Tibial nerve (tissue), 4 donors: ENCODE data around the gene PIK3R1. TPM values are rescaled to one million over a fixed set of nuclear protein-coding genes. Genes with fewer than 3 reads are reported as not detected.

Experiments
- DNase-seq, 2 donors: peaks; one replicate each; pipeline ENCODE4 v3.0.0-alpha.2; 2019; ENCODE audit warnings: low spot score in 2 of 2
- H3K27ac ChIP-seq, 4 donors: fragments of 200-600 bp; sonication (generic) in 3 of 4; one replicate each; pipeline ENCODE4 v1.5.1; 2017 to 2019; ENCODE audit warnings: mild to moderate bottlenecking in 1 of 4
- H3K27me3 ChIP-seq, 2 donors: fragments of 200-600 bp; sonication (generic) in 1 of 2; one replicate each; pipeline versions ENCODE4 v1.5.1 to v1.6.0; 2017 to 2019
- H3K36me3 ChIP-seq, 3 donors: fragments of 200-600 bp; sonication (generic); one replicate each; pipeline ENCODE4 v1.5.1; 2018 to 2019
- H3K4me1 ChIP-seq, 4 donors: fragments of 200-600 bp; sonication (generic) in 3 of 4; one replicate each; pipeline ENCODE4 v1.5.1; 2017 to 2019
- H3K4me3 ChIP-seq, 4 donors: fragments of 200-600 bp; sonication (generic) in 3 of 4; one replicate each; pipeline ENCODE4 v1.5.1; 2017 to 2019; ENCODE audit warnings: mild to moderate bottlenecking in 1 of 4, moderate library complexity in 1 of 4
- H3K9me3 ChIP-seq, 4 donors: fragments of 200-600 bp; sonication (generic) in 3 of 4; one replicate each; pipeline ENCODE4 v1.5.1; 2017 to 2019
- EP300 ChIP-seq, 2 donors: sonication (generic); formaldehyde crosslinking; IDR thresholded peaks; one replicate each; pipeline ENCODE4 v1.6.1; 2017; ENCODE audit warnings: antibody characterized with exemption in 2 of 2, mild to moderate bottlenecking in 1 of 2
- POLR2A ChIP-seq, 2 donors: fragments of 450-650 bp; IDR thresholded peaks; one replicate each; pipeline ENCODE4 v1.6.1; 2017; ENCODE audit warnings: antibody characterized with exemption in 2 of 2, mild to moderate bottlenecking in 2 of 2, moderate library complexity in 2 of 2
- WGBS, 2 donors: methylation state at CpG; one replicate each; pipeline ENCODE4 v1.1.5; 2018; 5-methylcytosine and 5-hydroxymethylcytosine counted together
- total RNA-seq, 4 donors: library from RNA; depleted of rRNA; stranded (reverse); fragments of >200 nt; gene quantifications; one replicate each; pipeline ENCODE4 v1.1.0, GENCODE V29; 2016
- TF ChIP-seq, protein P1 (sequence below), 5 experiments: fragments of 200-600 bp in 3 of 5; fragments of 450-650 bp in 2 of 5; sonication (generic) in 3 of 5; IDR thresholded peaks; one replicate each; pipeline ENCODE4 v1.5.1; 2016 to 2019; ENCODE audit warnings: antibody characterized with exemption in 5 of 5, mild to moderate bottlenecking in 3 of 5, moderate library complexity in 2 of 5

Gene PIK3R1
- total RNA-seq, 4 donors from 2014 or later: 166 to 621 (median 433) TPM

DNA sequence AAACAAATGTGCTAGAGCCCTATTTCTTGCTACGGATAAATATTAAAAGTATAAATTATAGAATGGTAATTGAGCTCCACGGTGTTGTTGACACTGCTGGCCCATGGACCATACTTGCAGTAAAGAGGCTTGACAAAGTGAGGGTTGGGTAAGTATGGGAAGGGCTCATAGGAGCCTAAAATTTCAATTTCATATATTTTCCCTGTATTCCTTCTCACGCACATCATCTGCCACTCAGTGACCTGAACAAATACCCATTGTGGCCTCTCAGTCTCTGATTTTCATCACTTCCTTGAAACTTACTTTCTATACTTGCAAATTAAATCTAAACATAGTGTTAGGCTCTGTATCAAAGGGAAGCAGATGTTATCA lies 116.5 kb downstream of the PIK3R1 start:
- Histone ChIP-seq H3K9me3 (peaks cover 0 to 5% (median 0%) of the 10 kb centered on the region in 4 donors), H3K4me3 (no peak overlapping the region), H3K36me3 (no peaks in the 10 kb centered on the region), H3K27ac (no peak overlapping the region), H3K4me1 (peaks cover 0 to 12% (median 0%) of the 10 kb centered on the region in 4 donors), H3K27me3 (no peaks in the 10 kb centered on the region)
- TF ChIP-seq POLR2A (IDR thresholded peaks at IDR 0.05) (no peak), EP300 (IDR thresholded peaks at IDR 0.05) (no peak)
- TF ChIP-seq, protein P1, sequence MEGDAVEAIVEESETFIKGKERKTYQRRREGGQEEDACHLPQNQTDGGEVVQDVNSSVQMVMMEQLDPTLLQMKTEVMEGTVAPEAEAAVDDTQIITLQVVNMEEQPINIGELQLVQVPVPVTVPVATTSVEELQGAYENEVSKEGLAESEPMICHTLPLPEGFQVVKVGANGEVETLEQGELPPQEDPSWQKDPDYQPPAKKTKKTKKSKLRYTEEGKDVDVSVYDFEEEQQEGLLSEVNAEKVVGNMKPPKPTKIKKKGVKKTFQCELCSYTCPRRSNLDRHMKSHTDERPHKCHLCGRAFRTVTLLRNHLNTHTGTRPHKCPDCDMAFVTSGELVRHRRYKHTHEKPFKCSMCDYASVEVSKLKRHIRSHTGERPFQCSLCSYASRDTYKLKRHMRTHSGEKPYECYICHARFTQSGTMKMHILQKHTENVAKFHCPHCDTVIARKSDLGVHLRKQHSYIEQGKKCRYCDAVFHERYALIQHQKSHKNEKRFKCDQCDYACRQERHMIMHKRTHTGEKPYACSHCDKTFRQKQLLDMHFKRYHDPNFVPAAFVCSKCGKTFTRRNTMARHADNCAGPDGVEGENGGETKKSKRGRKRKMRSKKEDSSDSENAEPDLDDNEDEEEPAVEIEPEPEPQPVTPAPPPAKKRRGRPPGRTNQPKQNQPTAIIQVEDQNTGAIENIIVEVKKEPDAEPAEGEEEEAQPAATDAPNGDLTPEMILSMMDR (IDR thresholded peaks at IDR 0.05): no peak
- no peak for DNase-seq
- 81 to 85% methylated on average over 3 of the region's 3 CpGs for WGBS, 2 donors

DNA sequence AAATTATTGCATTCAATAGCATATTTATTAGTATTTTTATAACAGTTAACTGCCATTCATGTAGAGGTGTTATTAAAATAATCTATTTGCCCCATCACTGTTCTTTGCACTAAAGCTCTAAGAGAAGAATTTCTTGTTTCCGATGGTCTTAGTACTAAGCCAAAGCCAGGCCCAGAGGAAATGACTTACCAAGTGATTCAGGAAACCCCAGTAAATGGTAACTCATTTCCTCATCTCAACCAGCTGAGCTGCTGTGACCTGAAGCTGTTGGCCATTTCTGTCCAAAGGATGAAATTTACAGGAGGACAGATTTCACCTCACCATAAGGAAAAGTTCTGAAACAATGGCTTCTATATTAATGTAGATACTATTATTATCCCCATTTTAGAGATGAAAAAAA lies 117.0 kb downstream of the PIK3R1 start:
- H3K36me3 ChIP-seq: no peaks in the 10 kb centered on the region
- DNase-seq: no peak
- peaks cover 0 to 17% (median 0%) of the 10 kb centered on the region in 4 donors for H3K4me1 ChIP-seq
- no peaks in the 10 kb centered on the region for H3K27me3 ChIP-seq
- 68 to 75% methylated on average over 1 of the region's 1 CpG for WGBS, 2 donors
- no peak overlapping the region for H3K4me3 ChIP-seq
- no peak overlapping the region for H3K27ac ChIP-seq
- TF ChIP-seq EP300 (IDR thresholded peaks at IDR 0.05) (no peak), POLR2A (IDR thresholded peaks at IDR 0.05) (no peak)
- TF ChIP-seq, protein P1 (IDR thresholded peaks at IDR 0.05): no peak
- H3K9me3 ChIP-seq: peaks cover 0 to 5% (median 0%) of the 10 kb centered on the region in 4 donors

DNA sequence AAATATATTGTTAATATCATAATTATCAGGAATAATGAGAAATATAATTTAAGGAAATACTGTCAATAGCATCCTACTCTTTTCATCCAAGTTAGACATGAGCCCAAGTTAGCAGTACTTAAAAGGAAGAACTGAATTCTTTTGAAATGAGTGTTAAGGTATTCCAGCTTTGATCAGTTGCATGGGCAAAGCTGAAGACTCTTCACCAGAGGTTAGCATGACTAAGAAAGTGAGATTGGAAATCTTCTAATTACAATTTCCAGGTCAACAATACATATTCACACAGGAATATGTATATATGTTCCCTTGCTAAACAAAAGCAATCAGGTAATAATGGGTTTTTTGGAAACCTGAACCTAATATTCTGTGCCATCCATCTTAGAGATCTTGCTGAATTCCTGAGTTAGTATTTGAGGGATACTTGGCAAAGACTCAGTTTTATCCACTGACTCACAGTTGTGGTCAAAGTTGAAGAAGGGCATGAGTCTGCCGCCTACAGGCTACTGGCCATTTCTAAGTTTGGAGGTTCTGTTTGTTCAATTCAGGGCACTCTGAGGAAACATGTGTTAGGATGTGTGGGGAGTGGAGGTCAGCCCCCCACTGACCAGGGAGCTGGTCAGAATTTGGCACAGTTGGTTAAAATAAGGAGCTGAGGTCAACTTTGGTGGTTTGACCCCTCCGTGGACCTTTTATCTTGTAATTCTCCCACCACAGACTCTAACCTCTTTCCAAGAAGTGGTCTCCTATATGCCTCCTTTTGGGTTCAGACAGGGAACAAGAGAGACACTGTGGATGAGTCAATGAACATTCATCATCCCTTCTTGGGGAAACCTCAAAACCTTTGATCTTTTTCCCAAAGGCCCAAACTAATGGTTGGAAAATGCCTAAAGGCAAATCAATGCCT lies 118.3 kb downstream of the PIK3R1 start:
- Histone ChIP-seq H3K27me3 (no peaks in the 10 kb centered on the region), H3K36me3 (no peaks in the 10 kb centered on the region), H3K4me1 (peaks cover 0 to 22% (median 0%) of the 10 kb centered on the region in 4 donors), H3K4me3 (no peak overlapping the region), H3K9me3 (peaks cover 0 to 5% (median 0%) of the 10 kb centered on the region in 4 donors), H3K27ac (no peak overlapping the region)
- DNase-seq: no peak
- 40 to 44% methylated on average over 2 of the region's 2 CpGs for WGBS, 2 donors
- TF ChIP-seq EP300 (IDR thresholded peaks at IDR 0.05): no peak
- TF ChIP-seq, protein P1 (IDR thresholded peaks at IDR 0.05): no peak

DNA sequence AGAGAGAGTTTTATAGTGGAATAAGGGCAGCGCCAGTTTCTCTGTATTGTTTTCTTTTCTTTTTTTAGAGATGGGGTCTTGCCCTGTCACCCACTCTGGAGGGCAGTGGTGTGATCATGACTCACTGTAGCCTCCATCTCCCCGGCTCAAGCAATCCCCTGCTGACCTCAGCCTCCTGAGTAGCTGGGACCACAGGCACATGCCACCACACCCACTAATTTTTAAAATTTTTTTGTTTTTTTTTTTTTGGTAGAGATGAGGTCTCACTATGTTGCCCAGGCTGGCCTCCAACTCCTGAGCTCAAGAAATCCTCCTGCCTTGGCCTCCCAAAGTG lies 119.0 kb downstream of the PIK3R1 start:
- H3K27me3 ChIP-seq: no peaks in the 10 kb centered on the region
- H3K4me1 ChIP-seq: peaks cover 0 to 22% (median 0%) of the 10 kb centered on the region in 4 donors
- DNase-seq: no peak
- TF ChIP-seq POLR2A (IDR thresholded peaks at IDR 0.05) (no peak), EP300 (IDR thresholded peaks at IDR 0.05) (no peak)
- TF ChIP-seq, protein P1 (IDR thresholded peaks at IDR 0.05): no peak
- H3K27ac ChIP-seq: no peak overlapping the region
- no peak overlapping the region for H3K4me3 ChIP-seq
- WGBS, 2 donors: 42 to 59% methylated on average over 2 of the region's 2 CpGs
- peaks cover 0 to 5% (median 0%) of the 10 kb centered on the region in 4 donors for H3K9me3 ChIP-seq
- H3K36me3 ChIP-seq: no peaks in the 10 kb centered on the region

DNA sequence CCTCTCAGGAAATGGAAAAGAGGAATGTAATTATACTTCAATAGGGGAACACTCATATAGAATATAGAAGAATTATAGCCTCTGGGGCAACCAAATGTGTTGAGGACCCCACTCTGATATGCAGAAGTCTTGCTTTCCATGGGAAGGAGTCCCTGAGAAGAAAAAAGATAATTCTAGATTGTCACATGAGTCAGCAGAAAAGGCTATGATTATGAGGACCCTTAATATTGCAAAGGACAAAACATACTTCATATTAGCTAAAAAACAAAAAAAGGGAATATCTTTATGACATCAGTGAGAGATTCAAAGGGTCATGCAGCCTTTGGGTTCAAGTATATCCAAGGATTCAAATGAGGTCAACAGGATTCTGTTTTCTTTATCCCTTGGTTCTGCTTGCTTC lies 119.5 kb downstream of the PIK3R1 start:
- Histone ChIP-seq H3K27me3 (no peaks in the 10 kb centered on the region), H3K4me3 (no peak overlapping the region), H3K9me3 (peaks cover 0 to 5% (median 0%) of the 10 kb centered on the region in 4 donors), H3K36me3 (no peaks in the 10 kb centered on the region), H3K4me1 (peaks cover 0 to 17% (median 0%) of the 10 kb centered on the region in 4 donors), H3K27ac (no peak overlapping the region)
- TF ChIP-seq POLR2A (IDR thresholded peaks at IDR 0.05) (no peak), EP300 (IDR thresholded peaks at IDR 0.05) (no peak)
- TF ChIP-seq, protein P1 (IDR thresholded peaks at IDR 0.05): no peak
- no peak for DNase-seq
